Superior temporal gyrus (tissue), 1 donor: ENCODE measurements around the gene EPB41L2.
"Not testable (repeated sequence)": the region's sequence is repeated elsewhere in the genome, so short reads cannot be mapped to it uniquely, and the experiment has no call there.

ENCODE experiments used
- DNase-seq: peaks from one replicate; pipeline ENCODE4 v3.0.0-alpha.2; 2016; ENCODE audit errors: extremely low spot score

The EPB41L2 gene

DNA sequence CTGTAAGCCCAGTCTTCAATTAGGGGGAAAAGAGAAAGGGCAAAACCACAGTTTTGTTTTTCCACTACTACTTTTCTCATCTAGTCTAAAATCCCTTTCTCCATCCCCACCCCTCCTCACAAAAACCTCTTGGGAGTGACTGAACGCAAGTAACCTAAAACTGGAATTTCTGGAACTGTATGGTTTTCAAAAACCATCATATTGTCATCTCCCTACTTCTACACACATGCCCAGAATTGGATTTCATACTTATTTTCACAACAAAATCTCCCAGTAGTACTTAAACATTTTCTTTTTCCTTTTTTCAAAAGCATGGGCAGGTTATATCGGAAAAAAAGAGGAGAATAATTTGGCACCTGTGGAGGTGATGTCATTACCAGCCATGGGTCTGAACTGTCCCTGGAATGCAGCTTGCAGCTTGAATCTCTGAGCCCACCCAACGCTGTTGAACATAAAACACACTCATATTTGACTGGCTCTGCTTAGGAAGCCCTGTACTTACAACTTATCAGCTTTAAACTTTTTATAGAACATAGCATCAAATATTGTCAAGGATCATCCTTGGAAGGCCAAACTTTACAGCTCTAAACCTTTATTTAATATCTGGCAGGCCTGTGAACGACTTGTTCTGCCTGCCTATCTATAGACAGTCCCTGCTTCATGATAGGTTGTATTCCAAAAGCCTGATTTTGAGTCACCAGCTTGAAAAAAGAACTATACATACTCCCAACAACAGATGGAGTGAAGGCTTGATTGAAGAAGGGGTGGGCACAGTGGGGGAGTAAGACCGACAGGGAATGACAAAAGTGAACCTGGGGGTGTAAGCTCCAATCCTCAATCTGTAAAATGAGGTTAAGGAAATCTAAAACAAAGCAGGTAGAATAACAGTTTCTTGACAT, 59.3 kb downstream of the EPB41L2 start:
- DNase-seq = peak; percentile 71

DNA sequence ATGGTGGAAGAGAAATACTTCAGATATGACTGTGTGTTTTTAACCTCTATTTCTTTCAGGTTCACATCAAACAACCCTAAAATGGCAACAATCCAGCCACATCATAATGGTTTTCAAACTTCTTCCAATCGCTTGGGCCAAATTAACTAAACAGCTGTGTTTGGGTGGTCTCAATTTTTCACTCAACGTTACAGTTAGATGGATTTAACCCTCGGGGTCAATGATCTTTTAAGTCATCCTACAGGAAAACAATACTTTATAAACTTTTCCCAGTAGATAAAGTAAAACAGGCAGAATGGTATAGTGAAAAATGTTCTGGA, 60.4 kb downstream of the EPB41L2 start:
- no peak for DNase-seq

DNA sequence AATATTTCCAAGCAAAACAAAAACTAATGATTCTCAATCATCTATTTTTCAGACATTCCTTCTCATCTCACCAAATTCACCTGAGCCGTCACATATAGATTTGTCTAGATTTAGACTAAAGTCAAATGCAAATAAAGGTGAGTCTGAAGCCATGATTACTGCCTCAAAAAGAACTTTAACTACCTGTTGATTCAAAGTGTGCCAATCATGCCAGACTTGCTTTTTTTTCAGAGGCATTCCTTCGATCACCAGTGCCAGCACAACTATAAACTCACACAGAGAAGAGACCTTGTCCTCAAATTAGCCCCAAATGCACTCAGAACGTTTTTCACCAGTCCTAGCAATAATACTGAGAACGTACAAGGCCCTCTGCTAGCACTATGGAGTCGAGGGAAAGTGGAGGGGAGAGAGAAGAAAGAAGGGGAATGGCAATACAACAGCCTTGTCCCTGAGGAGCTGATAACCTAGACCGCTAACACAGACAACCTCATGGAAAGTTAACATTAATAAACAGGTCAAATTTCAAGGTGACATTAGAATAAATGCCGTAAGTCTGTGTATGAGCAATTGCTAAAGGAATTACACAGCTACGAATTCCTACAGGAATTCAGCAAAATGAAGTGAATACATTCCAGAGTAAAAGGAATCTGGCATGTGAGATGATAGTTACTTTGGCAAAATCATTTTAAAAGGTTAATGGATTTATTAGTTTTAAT, 60.9 kb downstream of the EPB41L2 start:
- peak; percentile 24 for DNase-seq

DNA sequence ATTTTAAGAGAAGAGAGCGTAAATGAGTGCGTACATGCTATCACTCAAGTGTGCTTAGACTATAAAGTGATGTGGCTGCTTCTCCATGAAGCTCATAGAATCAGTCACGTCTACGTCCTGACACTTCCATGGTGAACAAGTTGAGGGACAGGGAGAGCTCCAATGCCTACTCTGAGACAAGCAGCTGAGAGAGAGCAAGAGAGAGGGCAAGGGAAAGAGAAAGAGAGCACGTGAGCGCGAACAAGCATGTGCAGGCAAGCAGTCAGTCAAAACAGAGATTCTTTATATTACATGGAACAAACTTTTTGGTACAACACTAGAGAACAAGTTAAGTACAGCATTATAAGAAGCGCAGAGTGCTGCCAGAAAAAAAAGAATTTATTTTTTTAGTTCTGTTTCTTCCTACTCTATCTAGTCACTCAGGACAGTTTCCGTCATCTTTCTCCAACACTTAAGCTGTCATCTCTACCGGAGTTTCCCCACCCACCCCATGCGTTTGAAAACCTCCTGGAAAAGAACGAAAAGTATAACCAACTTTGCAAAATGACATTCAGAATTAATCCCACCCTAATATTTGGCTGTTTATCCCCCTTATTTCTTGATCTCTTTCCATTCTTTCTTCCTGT, 61.8 kb downstream of the EPB41L2 start:
- peak; percentile 77 for DNase-seq

DNA sequence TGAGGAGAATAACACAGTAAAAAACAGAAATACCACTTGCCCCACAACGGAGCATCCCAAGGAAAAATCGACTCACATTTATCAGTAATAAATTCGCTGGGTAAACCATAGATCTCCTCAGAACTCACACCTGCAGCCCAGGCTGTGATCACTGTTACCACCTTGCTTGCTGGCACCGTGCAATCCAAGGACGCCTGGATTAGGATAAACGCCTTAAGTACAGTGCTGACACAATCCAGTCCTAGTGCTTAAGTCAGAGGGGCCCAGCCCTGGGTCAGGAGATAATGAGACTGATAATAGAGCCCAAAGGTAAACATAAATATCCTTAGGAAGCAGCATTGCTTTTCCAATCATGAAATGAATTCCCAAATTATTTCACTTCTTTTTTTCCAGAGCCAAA, 62.5 kb downstream of the EPB41L2 start:
- peak; percentile 10 for DNase-seq

DNA sequence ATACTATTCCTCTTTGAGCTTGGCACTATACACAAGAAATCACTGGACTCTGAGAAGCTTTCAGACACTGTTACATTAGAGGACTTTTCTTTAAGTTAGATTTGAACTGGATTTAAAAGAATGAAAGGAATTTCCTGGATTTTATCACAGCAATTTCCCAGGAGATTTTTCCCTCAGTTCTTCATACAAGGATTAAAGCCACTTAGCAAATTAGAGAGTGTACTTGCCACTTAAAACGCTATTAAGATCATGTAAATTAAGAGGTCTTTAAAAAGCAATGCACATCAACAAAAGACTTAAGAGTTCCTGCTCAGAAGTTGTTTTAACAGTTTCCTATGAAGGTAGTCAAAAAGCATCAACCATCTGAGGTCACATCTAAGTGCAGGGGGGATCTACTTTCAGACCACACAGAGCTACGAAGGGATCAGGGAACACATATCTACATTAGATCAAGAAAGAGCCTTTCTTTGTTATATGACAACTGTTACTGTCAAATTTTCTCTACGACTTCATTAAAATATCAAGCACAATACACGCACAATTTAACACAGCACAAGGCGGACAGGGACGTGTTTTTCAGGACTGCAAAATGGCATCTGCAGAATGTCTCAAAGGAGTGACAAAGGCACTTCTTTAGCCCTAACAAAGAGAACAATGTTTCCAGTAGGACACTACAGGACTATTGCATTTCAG, 65.8 kb downstream of the EPB41L2 start:
- no peak for DNase-seq

DNA sequence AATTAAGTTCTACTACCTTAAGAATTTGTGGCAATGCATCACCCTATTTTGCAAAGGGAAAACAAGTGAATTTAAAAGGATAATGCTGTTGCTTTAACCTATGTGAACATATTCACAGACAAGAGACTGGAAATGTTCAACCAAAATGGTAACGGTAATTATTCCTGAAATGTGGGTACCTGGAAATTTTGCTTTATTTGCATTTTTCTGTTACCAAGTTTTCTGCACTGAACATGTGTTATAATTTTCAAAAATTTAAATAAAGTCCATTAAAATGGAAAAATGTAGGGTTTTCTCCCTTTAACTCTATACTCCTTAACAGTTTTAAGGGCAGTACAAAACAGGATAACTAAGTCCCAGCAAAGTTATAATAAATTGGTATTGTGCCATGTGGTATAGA, 66.4 kb downstream of the EPB41L2 start:
- no peak for DNase-seq

DNA sequence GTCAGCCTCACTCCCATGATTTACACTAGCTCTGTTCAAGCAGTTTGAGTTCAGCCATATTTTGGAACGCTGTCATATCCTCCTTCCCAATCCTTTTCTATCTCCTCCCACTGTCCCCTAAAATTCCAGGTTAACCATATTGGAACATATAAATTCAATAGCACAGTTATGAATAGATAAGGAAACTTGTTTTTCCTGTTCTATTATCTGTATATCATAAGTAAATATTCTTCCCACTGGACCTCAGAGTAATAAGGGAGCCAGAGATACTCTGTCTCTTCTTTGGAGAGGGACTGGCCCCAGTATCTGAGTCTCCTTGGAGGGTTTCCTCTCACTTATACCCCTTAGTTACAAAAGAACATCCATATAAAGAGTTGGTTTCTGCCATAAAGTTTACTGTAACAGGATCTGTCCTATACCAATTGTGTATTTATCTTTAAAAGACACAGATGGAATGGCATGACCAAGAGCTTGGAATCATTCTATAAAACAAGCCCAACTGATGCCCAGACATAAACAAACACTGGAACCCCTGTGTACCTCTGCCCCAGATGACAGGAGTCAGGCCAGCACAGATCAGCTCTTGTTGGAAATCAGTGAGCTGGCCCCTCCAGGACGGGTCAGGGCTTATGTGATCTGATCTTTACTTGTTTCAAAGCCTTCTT, 67.1 kb downstream of the EPB41L2 start:
- DNase-seq = no peak

DNA sequence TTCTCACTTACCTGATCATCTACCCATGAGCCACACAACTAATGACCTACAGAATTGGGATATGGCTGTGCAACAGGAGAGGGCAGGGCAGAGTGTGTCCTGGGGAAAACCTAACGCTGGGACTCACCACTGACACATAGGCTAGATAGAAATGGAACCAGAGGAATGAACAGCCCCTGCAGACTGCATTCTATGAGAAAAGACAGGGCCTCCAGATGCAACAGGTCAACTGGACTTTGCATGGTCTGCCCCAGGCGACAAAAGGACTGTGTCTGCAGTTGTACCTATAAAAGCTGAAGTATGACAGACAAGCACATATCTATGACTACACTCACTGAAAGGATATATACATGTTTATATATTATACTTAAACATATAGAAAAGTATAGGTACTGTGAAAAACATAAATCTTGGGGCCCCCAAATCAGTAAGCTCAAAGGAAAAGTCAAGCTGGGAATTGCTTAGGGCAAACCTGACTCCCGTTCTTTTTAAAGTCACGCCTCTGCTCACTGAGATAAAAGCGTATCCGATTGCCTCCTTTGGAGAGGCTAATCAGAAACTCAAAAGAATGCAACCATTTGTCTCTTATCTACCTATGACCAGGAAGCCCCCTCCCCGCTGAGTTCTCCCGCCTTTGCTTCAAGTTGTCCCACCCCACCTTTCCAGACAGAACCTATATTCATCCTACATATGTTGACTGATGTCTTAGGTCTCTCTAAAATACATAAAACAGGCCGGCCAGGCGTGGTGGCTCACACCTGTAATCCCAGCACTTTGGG, 68.5 kb downstream of the EPB41L2 start:
- no peak for DNase-seq

DNA sequence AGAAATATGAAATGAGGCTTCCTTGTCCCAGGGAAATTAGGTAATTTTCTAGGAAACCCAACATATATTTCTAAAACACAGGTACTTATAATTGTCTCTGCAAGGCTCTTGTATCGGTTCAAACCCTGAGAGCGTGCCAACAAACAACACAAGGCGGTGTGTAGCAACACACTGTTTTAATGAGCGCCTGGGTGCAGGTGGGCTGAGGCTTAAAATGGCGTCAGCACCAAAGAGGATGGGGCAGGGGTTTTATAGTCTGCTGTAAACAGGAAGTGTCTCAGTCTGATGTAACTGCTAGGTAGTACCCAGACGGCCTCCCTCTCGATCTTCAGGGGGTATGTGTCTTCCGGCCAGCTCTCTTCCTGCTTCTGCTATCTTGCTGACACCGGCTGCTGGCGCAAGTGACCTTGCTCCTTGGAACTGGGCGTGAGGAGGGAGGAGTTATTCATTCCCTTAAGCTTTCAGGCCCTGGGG, 69.7 kb downstream of the EPB41L2 start:
- DNase-seq = no peak

DNA sequence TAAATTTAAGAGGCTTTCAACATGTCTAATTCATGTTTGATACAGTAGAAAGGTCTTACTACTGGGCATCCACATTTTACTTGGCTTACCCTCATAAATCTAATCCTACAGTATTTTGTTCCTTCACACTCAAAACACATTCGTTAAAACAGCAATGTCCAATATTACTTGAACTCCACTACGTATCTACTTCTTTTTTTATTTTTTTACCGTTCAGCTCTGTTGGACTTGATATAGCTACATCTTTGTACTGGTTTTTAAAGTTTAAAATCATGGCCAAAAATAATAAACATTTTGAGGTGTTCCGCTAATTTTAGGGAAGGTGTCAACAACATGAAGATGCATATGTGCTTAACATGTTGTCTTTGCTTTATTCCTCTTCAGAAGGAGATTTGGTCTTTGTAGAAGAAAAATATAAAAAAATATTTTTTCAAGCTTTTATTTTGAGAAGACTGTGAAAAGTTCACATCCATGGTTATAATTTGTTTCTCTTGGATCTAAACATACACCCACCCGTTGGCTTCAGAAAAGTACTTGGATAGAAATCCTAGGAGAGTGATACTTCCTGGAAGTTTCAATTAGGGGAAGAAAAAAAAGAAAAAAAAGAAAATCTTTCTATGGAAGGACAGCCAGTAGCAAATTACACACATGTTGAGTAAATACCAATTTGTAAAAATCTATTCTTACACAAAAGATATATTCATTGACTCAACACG, 71.5 kb downstream of the EPB41L2 start:
- peak; percentile 27 for DNase-seq

DNA sequence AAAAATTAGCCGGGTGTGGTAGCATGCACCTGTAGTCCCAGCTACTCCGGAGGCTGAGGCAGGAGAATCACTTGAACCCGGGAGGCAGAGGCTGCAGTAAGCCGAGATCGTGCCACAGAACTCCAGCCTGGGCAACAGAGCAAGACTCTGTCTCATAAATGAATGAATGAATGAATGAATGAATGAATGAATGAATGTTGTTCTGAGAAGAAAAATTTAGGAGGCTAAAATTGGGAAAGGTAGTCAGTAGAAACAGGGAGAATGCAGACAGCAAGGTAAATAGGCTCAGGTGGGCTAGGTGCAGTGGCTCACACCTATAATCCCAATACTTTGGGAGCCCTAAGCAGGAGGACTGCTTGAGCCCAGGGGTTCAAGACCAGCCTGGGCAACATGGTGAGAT, 75.5 kb downstream of the EPB41L2 start:
- DNase-seq = not testable (repeated sequence)

DNA sequence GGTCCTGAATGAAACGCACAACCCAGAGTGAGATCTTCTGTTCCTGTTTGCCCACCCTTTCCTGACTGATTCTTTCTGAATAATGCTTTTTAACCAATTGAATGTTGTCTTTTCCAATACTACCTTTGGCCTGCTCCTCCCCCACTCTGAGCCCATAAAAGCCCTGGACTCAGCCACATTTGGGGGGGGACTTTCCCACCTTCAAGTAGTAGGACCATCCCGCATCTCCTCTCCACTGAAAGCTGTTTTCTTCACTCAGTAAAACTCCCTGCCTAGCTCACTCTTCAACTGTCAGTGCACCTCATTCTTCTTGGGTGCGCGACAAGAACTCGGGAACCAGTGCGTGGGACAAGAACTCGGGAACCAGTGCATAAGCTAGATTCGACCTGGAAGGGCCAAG, 77.9 kb downstream of the EPB41L2 start:
- DNase-seq = no peak

DNA sequence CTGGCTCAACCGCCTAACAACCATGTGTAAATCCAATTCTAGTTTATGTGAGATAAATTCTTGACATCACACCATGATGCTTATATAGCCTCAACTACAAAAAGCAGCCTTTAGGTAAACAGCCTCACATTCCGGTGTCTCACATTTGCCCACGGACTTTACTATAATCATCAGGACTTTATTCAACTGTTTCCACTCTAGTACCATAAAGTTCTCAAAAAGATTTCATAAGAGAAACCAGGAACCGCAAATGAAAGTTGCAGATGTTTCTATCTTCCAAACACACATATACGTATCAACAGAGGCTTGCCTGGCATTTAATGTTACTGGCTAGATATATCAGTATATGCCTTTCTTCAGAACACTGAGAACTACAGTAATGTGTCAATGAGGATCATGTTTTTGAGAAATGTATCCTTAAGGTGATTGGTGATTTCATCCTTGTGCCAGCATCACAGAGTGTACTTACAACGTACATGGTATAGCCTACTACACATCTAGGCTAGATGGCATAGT, 80.0 kb downstream of the EPB41L2 start:
- DNase-seq = peak; percentile 24

DNA sequence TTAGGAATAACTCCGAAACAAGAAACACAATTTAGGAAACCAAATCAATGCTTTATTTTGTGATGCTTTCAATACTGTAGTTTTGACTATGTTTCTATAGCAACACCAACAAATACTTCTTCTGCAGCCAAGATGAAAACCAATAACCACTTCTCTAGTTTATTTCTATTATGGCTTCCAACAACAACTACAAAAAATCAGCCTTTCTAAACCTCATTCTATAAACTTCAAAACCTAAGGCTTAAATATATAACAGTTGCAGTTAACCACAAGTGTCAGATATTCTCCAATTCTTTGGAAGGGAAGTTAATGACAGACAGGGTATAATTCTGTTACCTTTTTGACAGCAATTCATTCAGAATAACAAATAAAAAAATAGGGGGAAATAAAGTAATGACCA, 80.9 kb downstream of the EPB41L2 start:
- no peak for DNase-seq

DNA sequence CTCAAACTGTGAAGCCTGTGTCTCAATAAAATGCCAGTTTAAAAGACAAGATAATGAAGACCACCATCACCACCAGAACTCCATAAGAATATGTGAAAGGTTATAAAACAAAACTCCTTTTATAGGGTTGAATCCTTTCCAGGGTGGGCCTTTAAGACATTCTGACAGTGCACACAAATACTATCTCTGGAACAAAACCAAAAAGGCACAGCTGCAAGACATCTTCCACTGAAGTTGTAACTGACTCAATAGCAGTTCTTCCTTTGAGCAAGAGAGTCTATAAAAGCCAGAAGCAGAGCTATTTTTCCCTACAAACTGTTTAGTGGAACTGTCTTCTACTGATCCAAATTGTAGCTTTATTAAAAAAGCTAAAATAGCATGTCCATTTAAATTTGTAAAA, 81.6 kb downstream of the EPB41L2 start:
- peak; percentile 38 for DNase-seq

DNA sequence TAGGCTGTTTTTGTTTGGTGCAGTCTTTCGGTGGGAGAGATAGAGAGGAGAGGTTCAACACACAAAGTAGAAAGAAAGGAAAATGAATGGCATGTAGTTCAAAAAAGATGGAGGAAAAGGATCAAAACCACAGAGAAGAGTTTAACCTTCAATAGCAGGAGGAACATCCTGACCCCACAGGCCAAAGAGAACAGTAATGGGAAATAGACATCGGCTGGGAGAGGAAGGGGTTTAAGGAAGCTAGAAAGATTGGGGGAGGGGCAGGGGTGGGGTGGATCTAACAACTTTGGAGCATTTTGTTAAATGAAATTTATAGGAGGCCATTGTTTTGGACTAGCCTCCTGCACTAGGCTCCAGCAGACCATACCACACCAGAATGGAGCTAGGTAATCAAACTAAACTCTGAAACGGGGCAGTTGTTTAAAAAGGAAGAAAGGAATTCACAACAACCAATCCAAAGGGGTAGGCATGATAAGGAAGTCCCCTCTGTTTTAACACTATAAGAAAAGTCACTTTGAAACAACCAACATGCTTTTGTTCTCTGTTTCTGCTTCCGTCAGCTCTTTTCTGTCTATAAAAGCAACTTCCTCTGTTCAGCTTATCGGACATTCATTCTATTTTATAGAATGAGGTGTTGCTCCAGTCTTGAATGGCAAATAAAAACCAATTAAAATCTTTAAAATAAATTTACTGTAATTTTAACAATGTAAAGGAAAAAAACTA, 82.6 kb downstream of the EPB41L2 start:
- peak; percentile 38 for DNase-seq

DNA sequence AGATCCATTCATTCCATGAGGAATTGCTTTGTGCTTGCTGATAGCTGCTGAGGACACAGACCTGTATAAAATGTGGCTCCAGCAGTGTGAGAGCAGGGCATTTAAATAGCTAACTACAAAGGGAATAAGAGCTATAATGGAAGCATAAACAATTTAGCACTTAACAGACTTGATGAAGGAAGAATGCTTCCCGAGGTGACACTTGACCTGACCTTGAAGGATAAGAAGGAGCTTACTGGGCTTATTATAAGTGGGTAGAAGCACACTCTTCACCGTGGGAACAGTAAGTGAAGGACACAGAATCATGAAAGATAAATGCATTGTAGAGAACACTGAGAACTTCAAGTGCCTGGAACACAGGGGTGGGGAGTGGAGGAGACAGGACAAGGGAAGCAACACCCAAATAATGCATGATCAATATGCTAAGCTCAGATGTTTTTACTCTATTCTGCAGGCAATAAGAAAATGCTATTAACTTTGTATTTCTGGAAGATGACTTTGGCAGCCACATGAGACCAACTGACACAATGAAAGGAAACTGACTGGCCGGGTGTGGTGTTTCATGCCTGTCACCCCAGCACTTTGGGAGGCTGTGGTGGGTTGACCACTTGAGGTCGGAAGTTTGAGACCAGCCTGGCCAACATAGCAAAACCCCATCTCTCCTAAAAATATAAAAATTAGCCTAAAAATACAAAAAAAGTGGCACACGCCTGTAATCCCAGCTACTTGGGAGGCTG, 84.2 kb downstream of the EPB41L2 start:
- DNase-seq = no peak
